Neural cell (in vitro differentiated cells): ENCODE data around the gene CACNG6. TPM values are rescaled to one million over a fixed set of nuclear protein-coding genes. Genes with fewer than 3 reads are reported as not detected.

Experiments
- polyA plus RNA-seq: library from polyadenylated mRNA; depleted of rRNA; stranded (reverse); fragments of >200 nt; gene quantifications from 2 replicates; pipeline ENCODE4 v1.2.3, GENCODE V29; 2014
- small RNA-seq, 3 experiments: library from RNA; depleted of rRNA; stranded (forward); fragments of <200 nt; gene quantifications; one replicate each; pipeline ENCODE3, GENCODE V24; 2012

CACNG6 gene
- polyA plus RNA-seq, 1 donor from 2014 or later, result 0.28 TPM

Small RNAs within 50 kb of the gene (small RNA-seq; reads per million reads assigned to genes)
- gene AC012314.20, result 0 reads per million in 3 experiments

Other genes starting within 250 kb of the CACNG6 start
- gene NLRP12, start 167.3 kb upstream of the CACNG6 start, polyA plus RNA-seq, result not detected in 2 replicates
- 2.5 and 4.5 TPM in 2 replicates for gene MYADM, start 123.8 kb upstream of the CACNG6 start, polyA plus RNA-seq
- 0.99 and 2.2 TPM in 2 replicates for gene PRKCG, start 109.4 kb upstream of the CACNG6 start, polyA plus RNA-seq
- 27.8 and 37.0 TPM in 2 replicates for gene CACNG7, start 82.4 kb upstream of the CACNG6 start, polyA plus RNA-seq
- 3.3 and 6.0 TPM in 2 replicates for gene CACNG8, start 28.7 kb upstream of the CACNG6 start, polyA plus RNA-seq
- not detected in 2 replicates for gene VSTM1, start 72.3 kb downstream of the CACNG6 start, polyA plus RNA-seq
- gene TARM1, start 89.7 kb downstream of the CACNG6 start, polyA plus RNA-seq, result not detected in 2 replicates
- 0.20 TPM in 1 of 2 replicates, not detected in the other for gene OSCAR, start 109.2 kb downstream of the CACNG6 start, polyA plus RNA-seq
- gene NDUFA3, start 111.2 kb downstream of the CACNG6 start, polyA plus RNA-seq, result 21.4 and 62.8 TPM in 2 replicates
- 24.3 and 28.0 TPM in 2 replicates for gene TFPT, start 124.0 kb downstream of the CACNG6 start, polyA plus RNA-seq
- 73.5 and 76.6 TPM in 2 replicates for gene PRPF31, start 124.1 kb downstream of the CACNG6 start, polyA plus RNA-seq
- 3.8 and 7.6 TPM in 2 replicates for gene CNOT3, start 146.1 kb downstream of the CACNG6 start, polyA plus RNA-seq
- gene LENG1, start 168.1 kb downstream of the CACNG6 start, polyA plus RNA-seq, result 14.0 and 17.0 TPM in 2 replicates
- 0.15 and 2.2 TPM in 2 replicates for gene TMC4, start 181.5 kb downstream of the CACNG6 start, polyA plus RNA-seq
- 19.0 and 25.1 TPM in 2 replicates for gene MBOAT7, start 197.9 kb downstream of the CACNG6 start, polyA plus RNA-seq
- 113 and 130 TPM in 2 replicates for gene TSEN34, start 199.7 kb downstream of the CACNG6 start, polyA plus RNA-seq
- 1,693 and 1,965 TPM in 2 replicates for gene RPS9, start 209.2 kb downstream of the CACNG6 start, polyA plus RNA-seq
- not detected in 2 replicates for gene LILRB3, start 231.4 kb downstream of the CACNG6 start, polyA plus RNA-seq